Testis (tissue), 3 donors: ENCODE results near the gene TPBG. TPM values are rescaled to one million over a fixed set of nuclear protein-coding genes. Genes with fewer than 3 reads are reported as not detected.

Experiments used
- DNase-seq: peaks from one replicate; pipeline ENCODE4 v3.0.0-alpha.2; 2019
- H3K27ac ChIP-seq, 2 donors: fragments of 200-600 bp; sonication (generic); one replicate each; pipeline ENCODE4 v1.5.1; 2019
- H3K27me3 ChIP-seq: fragments of 200-600 bp; sonication (generic); one replicate; pipeline ENCODE4 v1.5.1; 2019
- H3K36me3 ChIP-seq: fragments of 200-600 bp; sonication (generic); one replicate; pipeline ENCODE4 v1.5.1; 2017; ENCODE audit warnings: low read depth; ENCODE audit errors: missing control alignments
- H3K4me1 ChIP-seq: fragments of 200-600 bp; sonication (generic); one replicate; pipeline ENCODE4 v1.5.1; 2019
- H3K4me3 ChIP-seq, 2 donors: fragments of 200-600 bp; sonication (generic); one replicate each; pipeline ENCODE4 v1.5.1; 2017 to 2019
- H3K9me3 ChIP-seq: fragments of 200-600 bp; sonication (generic); one replicate; pipeline ENCODE4 v1.5.1; 2017
- CTCF ChIP-seq, 3 experiments: fragments of 450-650 bp in 2 of 3; fragments of 200-600 bp in 1 of 3; sonication (generic) in 1 of 3; IDR thresholded peaks; one replicate each; pipeline ENCODE4 v1.5.1; 2016 to 2019; ENCODE audit warnings: antibody characterized with exemption in 3 of 3, mild to moderate bottlenecking in 2 of 3, moderate library complexity in 1 of 3
- POLR2A ChIP-seq: fragments of 450-650 bp; IDR thresholded peaks from one replicate; pipeline ENCODE4 v1.6.1; 2017; ENCODE audit warnings: antibody characterized with exemption, mild to moderate bottlenecking, moderate library complexity
- WGBS, 2 donors: methylation state at CpG; one replicate each; pipeline ENCODE4 v1.1.5; 2018; 5-methylcytosine and 5-hydroxymethylcytosine counted together
- intact Hi-C: fragments of 100-400 bp; cut with DNase I; formaldehyde crosslinking; loops from one replicate; pipeline ENCODE4 v1.15.1; 2023; ENCODE audit warnings: low total_unique reads
- polyA plus RNA-seq: library from polyadenylated mRNA; stranded (reverse); fragments of 350-450 nt; fragmentation: Illumina TruSeq; extraction: RNeasy Lipid Tissue Mini Kit (QIAGEN cat#74804); gene quantifications from one replicate; pipeline ENCODE4 v1.2.3, GENCODE V29; 2014; ENCODE audit warnings: low read depth, low replicate concordance; ENCODE audit not compliant: insufficient read depth
- total RNA-seq, 2 donors: library from RNA; depleted of rRNA; stranded (reverse); fragments of >200 nt; gene quantifications; one replicate each; pipeline ENCODE4 v1.2.3, GENCODE V29; 2016

TPBG gene
- total and polyA plus RNA-seq, 3 donors from 2014 or later = 9.9 to 15.1 (median 10.4) TPM

GRCh38 chr6:82413868-82414267 is 50.3 kb downstream of the TPBG start:
- H3K36me3 ChIP-seq = no peaks in the 10 kb centered on the region
- H3K4me1 ChIP-seq = no peaks in the 10 kb centered on the region
- H3K9me3 ChIP-seq = no peaks in the 10 kb centered on the region
- H3K27ac ChIP-seq = no peak overlapping the region
- TF ChIP-seq POLR2A = no peak
- no peak for TF ChIP-seq CTCF (IDR thresholded peaks at IDR 0.05)
- no peaks in the 10 kb centered on the region for H3K27me3 ChIP-seq
- H3K4me3 ChIP-seq = no peak overlapping the region
- intact Hi-C loops = no loop called here
- DNase-seq = no peak
- 92 to 96% methylated on average over 2 of the region's 2 CpGs for WGBS, 2 donors

GRCh38 chr6:82415820-82416219 is 52.2 kb downstream of the TPBG start:
- 86 to 96% methylated on average over 1 of the region's 1 CpG for WGBS, 2 donors
- Histone ChIP-seq H3K4me1 (no peaks in the 10 kb centered on the region), H3K27ac (no peak overlapping the region), H3K9me3 (no peaks in the 10 kb centered on the region), H3K27me3 (no peaks in the 10 kb centered on the region), H3K4me3 (no peak overlapping the region), H3K36me3 (no peaks in the 10 kb centered on the region)
- intact Hi-C loops = no loop called here
- TF ChIP-seq CTCF (IDR thresholded peaks at IDR 0.05) (no peak), POLR2A (no peak)
- DNase-seq = no peak

GRCh38 chr6:82416346-82416745 is 52.7 kb downstream of the TPBG start:
- no peak overlapping the region for H3K27ac ChIP-seq
- intact Hi-C loops = no loop called here
- no peak overlapping the region for H3K4me3 ChIP-seq
- no peaks in the 10 kb centered on the region for H3K9me3 ChIP-seq
- no peaks in the 10 kb centered on the region for H3K36me3 ChIP-seq
- H3K27me3 ChIP-seq = no peaks in the 10 kb centered on the region
- TF ChIP-seq CTCF (IDR thresholded peaks at IDR 0.05) (no peak), POLR2A (no peak)
- WGBS, 2 donors = 59 to 78% methylated on average over 2 of the region's 2 CpGs
- DNase-seq = no peak
- no peaks in the 10 kb centered on the region for H3K4me1 ChIP-seq

Other genes starting within 250 kb of the TPBG start
- 10 to 100 TPM; 23.9 to 26.6 TPM for gene IBTK, start 116.1 kb upstream of the TPBG start, total RNA-seq
- gene IBTK, start 116.1 kb upstream of the TPBG start, polyA plus RNA-seq = 13.8 TPM